ENCODE measurements around the gene HSPA12B. TPM values are rescaled to one million over a fixed set of nuclear protein-coding genes. Genes with fewer than 3 reads are reported as not detected.
"Not testable (repeated sequence)": the region's sequence is repeated elsewhere in the genome, so short reads cannot be mapped to it uniquely, and the experiment has no call there.

The HSPA12B gene
- total and polyA plus RNA-seq, 2 of the 13 experiments (the other 11 are each of a cell fraction or from before 2014, with no cell fraction given) = 0.01 TPM; not detected in 1

GRCh38 chr20:3789201-3789600 lies 56.7 kb downstream of the HSPA12B start:
- Histone ChIP-seq H3K4me1 (ENCODE audit: insufficient read depth, low read length) (peaks cover 56% of the 10 kb centered on the region), H3K27me3 (ENCODE audit: control insufficient read depth in 1 of 2, insufficient read depth in 2 of 2, low read length in 2 of 2) (peaks cover 0 to 18% of the 10 kb centered on the region in 2 experiments; a peak in 3 of 5 replicates), H3K4me2 (ENCODE audit: low read depth, low read length) (peak overlapping the region; percentile 65)
- H3K79me2 ChIP-seq (ENCODE audit: insufficient read depth, low read length); H3K27ac ChIP-seq (ENCODE audit: extremely low read length, insufficient read depth, low read length); H2AFZ ChIP-seq (ENCODE audit: low read length); H3K4me3 ChIP-seq (replicated peaks in 1 of 3; ENCODE audit: insufficient read depth in 1 of 3, low read depth in 2 of 3, low read length in 3 of 3); FAIRE-seq; DNase-seq (ENCODE audit: low spot score); BruUV-seq (replicated peaks); intact Hi-C loops (cut with micrococcal nuclease; ENCODE audit: unreplicated experiment); H3K9me3 ChIP-seq (ENCODE audit: low read length); H4K20me1 ChIP-seq (ENCODE audit: insufficient read depth, low read length); H3K9ac ChIP-seq (ENCODE audit: insufficient read depth, low read depth, low read length); ATAC-seq; H3K36me3 ChIP-seq (replicated peaks in 1 of 2; ENCODE audit: control insufficient read depth in 1 of 2, insufficient read depth in 2 of 2, low read length in 2 of 2): not testable (repeated sequence)
- in situ Hi-C loops (cut with HindIII; ENCODE audit: extremely low pct_ligation_motif_present, low pct_unique_long_range_greater_than_20kb) = loop anchor here (5.0 kb wide), 1 partner anchor 58 kb away; the partner anchor contains the start of gene MAVS
- WGBS (ENCODE audit: low lambda C conversion rate) = 17% methylated on average over 4 of the region's 4 CpGs
- CTCF ChIA-PET (ENCODE audit: low intra/inter-chr PET ratio, low total read pairs) = interaction anchor here (0.8 to 4.6 kb wide), 3 partner anchors 30 to 296 kb away, joined by 3 to 119 read pairs (median 49); partner anchors contain the start of gene AP5S1
- TF ChIP-seq ZMYM3 (CRISPR knock-in tag; IDR thresholded peaks at IDR 0.05) = peak; percentile 60; the same call in 1 of the 2 replicates
- TF ChIP-seq ZFX (CRISPR knock-in tag; IDR thresholded peaks at IDR 0.05; ENCODE audit: low read depth) = 0 out of 2 replicates have a peak, but pooled peaks have one; percentile 9
- peak; percentile 98 for TF ChIP-seq ZNF121 (CRISPR knock-in tag; IDR thresholded peaks at IDR 0.05)
- POLR2A ChIA-PET = interaction anchor here (0.5 to 10.4 kb wide), 3 partner anchors 12 to 226 kb away, joined by 3 to 134 read pairs (median 3); partner anchors contain the start of genes AP5S1 and RNF24

GRCh38 chr20:3794168-3794567 lies 61.7 kb downstream of the HSPA12B start:
- H3K9me3 ChIP-seq (ENCODE audit: low read length); CTCF ChIA-PET (ENCODE audit: low intra/inter-chr PET ratio, low total read pairs); H3K27me3 ChIP-seq (ENCODE audit: control insufficient read depth in 1 of 2, insufficient read depth in 2 of 2, low read length in 2 of 2); H4K20me1 ChIP-seq (ENCODE audit: insufficient read depth, low read length); H3K4me3 ChIP-seq (replicated peaks in 1 of 3; ENCODE audit: insufficient read depth in 1 of 3, low read depth in 2 of 3, low read length in 3 of 3); H3K4me2 ChIP-seq (ENCODE audit: low read depth, low read length); FAIRE-seq; intact Hi-C loops (cut with micrococcal nuclease; ENCODE audit: unreplicated experiment); in situ Hi-C loops (cut with HindIII; ENCODE audit: extremely low pct_ligation_motif_present, low pct_unique_long_range_greater_than_20kb); H3K36me3 ChIP-seq (replicated peaks in 1 of 2; ENCODE audit: control insufficient read depth in 1 of 2, insufficient read depth in 2 of 2, low read length in 2 of 2); H3K27ac ChIP-seq (ENCODE audit: extremely low read length, insufficient read depth, low read length); POLR2A ChIA-PET; ATAC-seq; H2AFZ ChIP-seq (ENCODE audit: low read length); H3K9ac ChIP-seq (ENCODE audit: insufficient read depth, low read depth, low read length); DNase-seq (ENCODE audit: low spot score); BruUV-seq (replicated peaks): not testable (repeated sequence)
- 40% methylated on average over 1 of the region's 3 CpGs for WGBS (ENCODE audit: low lambda C conversion rate)
- H3K79me2 ChIP-seq (ENCODE audit: insufficient read depth, low read length) = peaks cover 20% of the 10 kb centered on the region
- H3K4me1 ChIP-seq (ENCODE audit: insufficient read depth, low read length) = peaks cover 52% of the 10 kb centered on the region

All from HepG2 (cell line).